HCT116 (cell line): ENCODE data around the gene MUC6. TPM values are rescaled to one million over a fixed set of nuclear protein-coding genes. Genes with fewer than 3 reads are reported as not detected.

Experiments
- ATAC-seq: fragments of 200-7000 bp; cut with Tn5 transposase; 2 replicates; pipeline ENCODE4 v1.9.1; 2020; ENCODE audit warnings: mild to moderate bottlenecking, moderate library complexity
- BruUV-seq: library from RNA; stranded (reverse); fragments of 400-500 nt; replicated peaks from 2 replicates; lab custom pipeline; 2021; lab: Mats Ljungman, UMichigan
- CTCF ChIA-PET: fragments of 300-600 bp; sonication (Branson Sonifier 250); formaldehyde crosslinking; loops from one replicate; lab custom pipeline; 2021; ENCODE audit warnings: antibody characterized with exemption; lab: Charles Lee
- POLR2A ChIA-PET: fragments of 300-600, 350-600 bp; sonication (Branson Sonifier 250); formaldehyde crosslinking; loops from one replicate; lab custom pipeline; 2021; ENCODE audit warnings: antibody characterized with exemption; lab: Charles Lee
- RAD21 ChIA-PET, 2 experiments: fragments of 300-600 bp; sonication (Branson Sonifier 250); formaldehyde crosslinking; loops; one replicate each; lab custom pipeline; 2023; ENCODE audit warnings: low total read pairs in 2 of 2; ENCODE audit not compliant: uncharacterized antibody in 2 of 2, unreplicated experiment in 2 of 2, low non-redundant PET in 1 of 2; lab: Charles Lee
- DNase-seq: peaks from one replicate; pipeline ENCODE4 v3.0.0-alpha.2; 2010; ENCODE audit warnings: low read depth, low spot score
- H2AFZ ChIP-seq: fragments of 200-600 bp; shearing (Covaris generic), sonication (generic); 2 replicates; pipeline ENCODE4 v1.6.1; 2017; ENCODE audit warnings: low read depth, mixed run types, mixed read lengths, antibody characterized with exemption, low read length; ENCODE audit not compliant: poor library complexity, severe bottlenecking
- H3K27ac ChIP-seq: 2 replicates; pipeline ENCODE4 v1.5.1; 2012; ENCODE audit warnings: low read depth, low read length
- H3K27me3 ChIP-seq: fragments of 200-600 bp; sonication (generic); 2 replicates; pipeline ENCODE4 v1.6.1; 2016; ENCODE audit warnings: mixed run types, low read length, mixed read lengths; ENCODE audit not compliant: insufficient read depth
- H3K36me3 ChIP-seq, 2 experiments: fragments of 200-500 bp in 1 of 2; fragments of 200-600 bp in 1 of 2; sonication (Bioruptor generic) in 1 of 2; sonication (generic) in 1 of 2; 2 replicates each; pipeline versions ENCODE4 v1.5.1 to v1.6.1; 2014 to 2016; ENCODE audit warnings: low read length in 2 of 2, inconsistent platforms in 1 of 2, mixed read lengths in 1 of 2, mixed run types in 1 of 2; ENCODE audit not compliant: insufficient read depth in 2 of 2, control insufficient read depth in 1 of 2
- H3K4me1 ChIP-seq, 2 experiments: fragments of 200-600 bp in 1 of 2; sonication (generic) in 1 of 2; 2 replicates each; pipeline versions ENCODE4 v1.5.1 to v1.6.1; 2012 to 2017; ENCODE audit warnings: low read length in 2 of 2, inconsistent platforms in 1 of 2, mild to moderate bottlenecking in 1 of 2, mixed read lengths in 1 of 2, mixed run types in 1 of 2, moderate library complexity in 1 of 2; ENCODE audit not compliant: insufficient read depth in 2 of 2, control insufficient read depth in 1 of 2
- H3K4me2 ChIP-seq: fragments of 200-600 bp; sonication (generic); 2 replicates; pipeline ENCODE4 v1.6.1; 2017; ENCODE audit warnings: mixed run types, low read length, mixed read lengths
- H3K4me3 ChIP-seq, 2 experiments: fragments of 200-600 bp in 1 of 2; sonication (generic) in 1 of 2; replicated peaks in 1 of 2; 2 replicates each; pipeline ENCODE4 v1.5.1; 2011 to 2016; ENCODE audit warnings: low read length in 2 of 2, control low read depth in 1 of 2, low read depth in 1 of 2, mild to moderate bottlenecking in 1 of 2, mixed read lengths in 1 of 2, mixed run types in 1 of 2
- H3K79me2 ChIP-seq: fragments of 200-600 bp; sonication (generic); 2 replicates; pipeline ENCODE4 v1.6.1; 2017; ENCODE audit warnings: mild to moderate bottlenecking, mixed run types, low read length, moderate library complexity, mixed read lengths; ENCODE audit not compliant: insufficient read depth
- H3K9ac ChIP-seq: fragments of 200-600 bp; sonication (generic); 2 replicates; pipeline ENCODE4 v1.6.1; 2016; ENCODE audit warnings: low read length, mixed read lengths
- H3K9me2 ChIP-seq: fragments of 200-600 bp; sonication (generic), shearing (Covaris generic); 2 replicates; pipeline ENCODE4 v1.6.1; 2017; ENCODE audit warnings: mixed run types, mild to moderate bottlenecking, moderate library complexity; ENCODE audit not compliant: insufficient read depth
- H3K9me3 ChIP-seq, 2 experiments: fragments of 200-500 bp in 1 of 2; fragments of 200-600 bp in 1 of 2; sonication (Bioruptor generic) in 1 of 2; sonication (generic) in 1 of 2; 2 replicates each; pipeline ENCODE4 v1.6.1; 2014 to 2017; ENCODE audit warnings: low read length in 2 of 2, mixed read lengths in 2 of 2, inconsistent platforms in 1 of 2, low read depth in 1 of 2, mild to moderate bottlenecking in 1 of 2, mixed run types in 1 of 2, moderate library complexity in 1 of 2; ENCODE audit not compliant: control insufficient read depth in 1 of 2, insufficient read depth in 1 of 2
- H4K20me1 ChIP-seq: fragments of 200-600 bp; sonication (generic), shearing (Covaris generic); 2 replicates; pipeline ENCODE4 v1.6.1; 2017; ENCODE audit warnings: mixed run types, mild to moderate bottlenecking, moderate library complexity; ENCODE audit not compliant: insufficient read depth
- CBX3 ChIP-seq: IDR thresholded peaks from 2 replicates; pipeline ENCODE4 v1.6.1; 2012; ENCODE audit warnings: low read depth
- CEBPB ChIP-seq: IDR thresholded peaks from 2 replicates; pipeline ENCODE4 v1.6.1; 2012; ENCODE audit warnings: low read depth
- CTCF ChIP-seq, 3 experiments: fragments of 200-600 bp in 1 of 3; sonication (generic) in 1 of 3; IDR thresholded peaks in 2 of 3; conservative IDR thresholded peaks in 1 of 3; 2 replicates each; pipeline ENCODE4 v1.5.1; 2012 to 2017; ENCODE audit warnings: low read depth in 2 of 3, low read length in 2 of 3, antibody characterized with exemption in 1 of 3, borderline replicate concordance in 1 of 3, control low read depth in 1 of 3, mild to moderate bottlenecking in 1 of 3, mixed read lengths in 1 of 3, mixed run types in 1 of 3, moderate library complexity in 1 of 3; ENCODE audit not compliant: insufficient read depth in 1 of 3
- EGR1 ChIP-seq: IDR thresholded peaks from 2 replicates; pipeline ENCODE4 v1.6.1; 2012; ENCODE audit warnings: low read depth
- ELF1 ChIP-seq: IDR thresholded peaks from 2 replicates; pipeline ENCODE4 v1.6.1; 2012; ENCODE audit warnings: low read depth, borderline replicate concordance
- EZH2 ChIP-seq: fragments of 200-600 bp; sonication (generic); IDR thresholded peaks from 2 replicates; pipeline ENCODE4 v1.6.1; 2017; ENCODE audit warnings: antibody characterized with exemption, mixed run types
- FOSL1 ChIP-seq: IDR thresholded peaks from 2 replicates; pipeline ENCODE4 v1.6.1; 2012; ENCODE audit warnings: low read depth
- MAX ChIP-seq: IDR thresholded peaks from 2 replicates; pipeline ENCODE4 v1.6.1; 2012
- POLR2AphosphoS5 ChIP-seq: IDR thresholded peaks from 2 replicates; pipeline ENCODE4 v1.6.1; 2011; ENCODE audit warnings: mild to moderate bottlenecking, low read depth, low read length, moderate library complexity
- SIN3A ChIP-seq: IDR thresholded peaks from 2 replicates; pipeline ENCODE4 v1.6.1; 2012; ENCODE audit warnings: low read depth
- SP1 ChIP-seq: IDR thresholded peaks from 2 replicates; pipeline ENCODE4 v1.6.1; 2012; ENCODE audit warnings: low read depth
- SRF ChIP-seq: IDR thresholded peaks from 2 replicates; pipeline ENCODE4 v1.6.1; 2012; ENCODE audit warnings: low read depth
- TCF7L2 ChIP-seq: IDR thresholded peaks from 2 replicates; pipeline ENCODE4 v1.7.0; 2011; ENCODE audit warnings: borderline replicate concordance, inconsistent platforms; ENCODE audit not compliant: insufficient read depth, insufficient read length; ENCODE audit errors: extremely low read depth
- YY1 ChIP-seq: IDR thresholded peaks from 2 replicates; pipeline ENCODE4 v1.6.1; 2011; ENCODE audit warnings: low read length, low read depth, moderate library complexity, mild to moderate bottlenecking; ENCODE audit not compliant: insufficient replicate concordance; ENCODE audit errors: extremely low read depth
- ZFX ChIP-seq: fragments of 450-650 bp; IDR thresholded peaks from 2 replicates; pipeline ENCODE4 v1.6.1; 2017
- ZNF274 ChIP-seq: fragments of 200-500 bp; sonication (Bioruptor generic); IDR thresholded peaks from 2 replicates; pipeline ENCODE4 v1.6.1; 2014; ENCODE audit warnings: mild to moderate bottlenecking, low read depth, low read length, inconsistent platforms
- intact Hi-C: fragments of 100-400 bp; cut with micrococcal nuclease; formaldehyde crosslinking; loops from 2 replicates; pipeline ENCODE4 v1.10.0; 2022
- total RNA-seq: library from RNA; stranded (reverse); gene quantifications from one replicate; pipeline ENCODE4 v1.2.1, GENCODE V29; 2021; ENCODE audit not compliant: unreplicated experiment
- TF ChIP-seq, protein P1 (sequence below): IDR thresholded peaks from 2 replicates; pipeline ENCODE4 v1.6.1; 2012
- TF ChIP-seq, protein P2 (sequence below): IDR thresholded peaks from 2 replicates; pipeline ENCODE4 v1.6.1; 2012; ENCODE audit warnings: low read depth
- TF ChIP-seq, protein P3 (sequence below): IDR thresholded peaks from 2 replicates; pipeline ENCODE4 v1.6.1; 2011; ENCODE audit warnings: mild to moderate bottlenecking, low read length, moderate library complexity; ENCODE audit not compliant: insufficient replicate concordance; ENCODE audit errors: extremely low read depth

The MUC6 gene
- total RNA-seq, 1 experiment from 2014 or later = 0.02 TPM

DNA sequence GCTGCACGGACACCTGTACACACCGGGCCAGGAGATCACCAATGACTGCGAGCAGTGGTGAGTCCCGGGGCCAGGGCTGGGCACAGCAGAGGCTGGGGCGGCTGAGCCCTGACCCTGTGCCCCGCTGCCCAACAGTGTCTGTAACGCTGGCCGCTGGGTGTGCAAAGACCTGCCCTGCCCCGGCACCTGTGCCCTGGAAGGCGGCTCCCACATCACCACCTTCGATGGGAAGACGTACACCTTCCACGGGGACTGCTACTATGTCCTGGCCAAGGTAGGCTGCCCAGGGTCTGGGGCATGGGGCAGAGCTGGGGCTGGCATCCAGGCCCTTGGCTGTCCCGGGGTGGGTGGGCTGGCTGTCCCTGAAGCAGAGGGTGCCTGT is 45.8 kb upstream of the MUC6 start:
- ChIA-PET RAD21 (no interaction called here), CTCF (no interaction called here), POLR2A (no interaction called here)
- Histone ChIP-seq H3K79me2 (no peaks in the 10 kb centered on the region), H2AFZ (no peak overlapping the region), H3K36me3 (no peaks in the 10 kb centered on the region), H3K27me3 (no peaks in the 10 kb centered on the region), H3K4me3 (no peak overlapping the region), H3K4me2 (no peak overlapping the region), H3K9me2 (no peaks in the 10 kb centered on the region), H4K20me1 (no peaks in the 10 kb centered on the region), H3K4me1 (no peaks in the 10 kb centered on the region), H3K9ac (no peak overlapping the region), H3K9me3 (no peaks in the 10 kb centered on the region), H3K27ac (no peak overlapping the region)
- DNase-seq = no peak
- ATAC-seq = peak; percentile 21; the same call in 1 of the 2 replicates
- BruUV-seq = no TSS peak
- intact Hi-C loops = no loop called here
- TF ChIP-seq ZNF274 = no peak
- TF ChIP-seq CTCF (IDR thresholded peaks at IDR 0.05 in 2 of 3, conservative IDR thresholded peaks at IDR 0.05 in 1 of 3; ENCODE audit: borderline replicate concordance in 1 of 3, insufficient read depth in 1 of 3, low read depth in 2 of 3, low read length in 2 of 3) = no peak
- TF ChIP-seq, protein P1, sequence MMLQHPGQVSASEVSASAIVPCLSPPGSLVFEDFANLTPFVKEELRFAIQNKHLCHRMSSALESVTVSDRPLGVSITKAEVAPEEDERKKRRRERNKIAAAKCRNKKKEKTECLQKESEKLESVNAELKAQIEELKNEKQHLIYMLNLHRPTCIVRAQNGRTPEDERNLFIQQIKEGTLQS = no peak
- no peak for TF ChIP-seq ZFX
- TF ChIP-seq SP1 = no peak
- no peak for TF ChIP-seq EGR1
- TF ChIP-seq SIN3A = no peak
- TF ChIP-seq FOSL1 = no peak
- TF ChIP-seq EZH2 = no peak
- no peak for TF ChIP-seq SRF
- TF ChIP-seq, protein P2, sequence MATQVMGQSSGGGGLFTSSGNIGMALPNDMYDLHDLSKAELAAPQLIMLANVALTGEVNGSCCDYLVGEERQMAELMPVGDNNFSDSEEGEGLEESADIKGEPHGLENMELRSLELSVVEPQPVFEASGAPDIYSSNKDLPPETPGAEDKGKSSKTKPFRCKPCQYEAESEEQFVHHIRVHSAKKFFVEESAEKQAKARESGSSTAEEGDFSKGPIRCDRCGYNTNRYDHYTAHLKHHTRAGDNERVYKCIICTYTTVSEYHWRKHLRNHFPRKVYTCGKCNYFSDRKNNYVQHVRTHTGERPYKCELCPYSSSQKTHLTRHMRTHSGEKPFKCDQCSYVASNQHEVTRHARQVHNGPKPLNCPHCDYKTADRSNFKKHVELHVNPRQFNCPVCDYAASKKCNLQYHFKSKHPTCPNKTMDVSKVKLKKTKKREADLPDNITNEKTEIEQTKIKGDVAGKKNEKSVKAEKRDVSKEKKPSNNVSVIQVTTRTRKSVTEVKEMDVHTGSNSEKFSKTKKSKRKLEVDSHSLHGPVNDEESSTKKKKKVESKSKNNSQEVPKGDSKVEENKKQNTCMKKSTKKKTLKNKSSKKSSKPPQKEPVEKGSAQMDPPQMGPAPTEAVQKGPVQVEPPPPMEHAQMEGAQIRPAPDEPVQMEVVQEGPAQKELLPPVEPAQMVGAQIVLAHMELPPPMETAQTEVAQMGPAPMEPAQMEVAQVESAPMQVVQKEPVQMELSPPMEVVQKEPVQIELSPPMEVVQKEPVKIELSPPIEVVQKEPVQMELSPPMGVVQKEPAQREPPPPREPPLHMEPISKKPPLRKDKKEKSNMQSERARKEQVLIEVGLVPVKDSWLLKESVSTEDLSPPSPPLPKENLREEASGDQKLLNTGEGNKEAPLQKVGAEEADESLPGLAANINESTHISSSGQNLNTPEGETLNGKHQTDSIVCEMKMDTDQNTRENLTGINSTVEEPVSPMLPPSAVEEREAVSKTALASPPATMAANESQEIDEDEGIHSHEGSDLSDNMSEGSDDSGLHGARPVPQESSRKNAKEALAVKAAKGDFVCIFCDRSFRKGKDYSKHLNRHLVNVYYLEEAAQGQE = no peak
- TF ChIP-seq MAX = no peak
- TF ChIP-seq CEBPB = no peak
- no peak for TF ChIP-seq ELF1
- TF ChIP-seq, protein P3, sequence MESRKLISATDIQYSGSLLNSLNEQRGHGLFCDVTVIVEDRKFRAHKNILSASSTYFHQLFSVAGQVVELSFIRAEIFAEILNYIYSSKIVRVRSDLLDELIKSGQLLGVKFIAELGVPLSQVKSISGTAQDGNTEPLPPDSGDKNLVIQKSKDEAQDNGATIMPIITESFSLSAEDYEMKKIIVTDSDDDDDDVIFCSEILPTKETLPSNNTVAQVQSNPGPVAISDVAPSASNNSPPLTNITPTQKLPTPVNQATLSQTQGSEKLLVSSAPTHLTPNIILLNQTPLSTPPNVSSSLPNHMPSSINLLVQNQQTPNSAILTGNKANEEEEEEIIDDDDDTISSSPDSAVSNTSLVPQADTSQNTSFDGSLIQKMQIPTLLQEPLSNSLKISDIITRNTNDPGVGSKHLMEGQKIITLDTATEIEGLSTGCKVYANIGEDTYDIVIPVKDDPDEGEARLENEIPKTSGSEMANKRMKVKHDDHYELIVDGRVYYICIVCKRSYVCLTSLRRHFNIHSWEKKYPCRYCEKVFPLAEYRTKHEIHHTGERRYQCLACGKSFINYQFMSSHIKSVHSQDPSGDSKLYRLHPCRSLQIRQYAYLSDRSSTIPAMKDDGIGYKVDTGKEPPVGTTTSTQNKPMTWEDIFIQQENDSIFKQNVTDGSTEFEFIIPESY = no peak
- no peak for TF ChIP-seq TCF7L2
- TF ChIP-seq YY1 = no peak
- TF ChIP-seq POLR2AphosphoS5 = no peak
- no peak for TF ChIP-seq CBX3
